Measurements from ENCODE around the gene MED15.
"Not testable (repeated sequence)": the region's sequence is repeated elsewhere in the genome, so short reads cannot be mapped to it uniquely, and the experiment has no call there.

Gene MED15
- total RNA-seq: 68.1 to 333 (median 190) reads per million in 9 experiments

GRCh38 chr22:20507253-20508066 lies at the start of gene MED15:
Gene MED15 (plus strand): TSS chr22:20507610. CDS start chr22:20507679, 69 bp downstream.
- ATAC-seq (replicated peaks) (peak; percentile 90), DNase-seq (peak; percentile 79 to 84 (median 82))
- Mint-ChIP-seq H3K36me3 (ENCODE audit: insufficient read depth) (peaks cover 34% of the 10 kb centered on the region), H3K9me3 (no peaks in the 10 kb centered on the region), H3K27me3 (no peaks in the 10 kb centered on the region), H3K4me1 (ENCODE audit: low read depth in 2 of 2) (peaks cover 48 to 52% of the 10 kb centered on the region in 2 donors), H3K27ac (peak within 1 kb of the TSS; percentile 94 to 97), H3K4me3 (peak within 1 kb of the TSS; percentile 94 to 96)

GRCh38 chr22:20458530-20459151 lies 48.8 kb upstream of the MED15 start:
- DNase-seq: no peak
- Mint-ChIP-seq H3K27ac (peak overlapping the region in 1 of 2 donors; percentile 66), H3K27me3 (no peaks in the 10 kb centered on the region), H3K36me3 (ENCODE audit: insufficient read depth) (peaks cover 27% of the 10 kb centered on the region), H3K9me3 (no peaks in the 10 kb centered on the region), H3K4me3 (no peak overlapping the region), H3K4me1 (ENCODE audit: low read depth in 2 of 2) (peaks cover 32 to 33% of the 10 kb centered on the region in 2 donors)
- no peak for ATAC-seq (replicated peaks)

GRCh38 chr22:20459152-20459542 lies 48.3 kb upstream of the MED15 start:
- DNase-seq (no peak), ATAC-seq (replicated peaks) (no peak)
- H3K36me3 Mint-ChIP-seq (ENCODE audit: insufficient read depth): peaks cover 27% of the 10 kb centered on the region
- H3K4me3 Mint-ChIP-seq: no peak overlapping the region
- no peak overlapping the region for H3K27ac Mint-ChIP-seq
- H3K9me3 Mint-ChIP-seq: no peaks in the 10 kb centered on the region
- peaks cover 37 to 38% of the 10 kb centered on the region in 2 donors for H3K4me1 Mint-ChIP-seq (ENCODE audit: low read depth in 2 of 2)
- no peaks in the 10 kb centered on the region for H3K27me3 Mint-ChIP-seq

GRCh38 chr22:20459862-20460261 lies 47.5 kb upstream of the MED15 start:
- H3K36me3 Mint-ChIP-seq (ENCODE audit: insufficient read depth): peaks cover 24% of the 10 kb centered on the region
- no peak for ATAC-seq (replicated peaks)
- peaks cover 43 to 44% of the 10 kb centered on the region in 2 donors for H3K4me1 Mint-ChIP-seq (ENCODE audit: low read depth in 2 of 2)
- no peaks in the 10 kb centered on the region for H3K9me3 Mint-ChIP-seq
- no peak for DNase-seq
- H3K27me3 Mint-ChIP-seq: no peaks in the 10 kb centered on the region
- no peak overlapping the region for H3K4me3 Mint-ChIP-seq
- no peak overlapping the region for H3K27ac Mint-ChIP-seq

GRCh38 chr22:20463324-20464095 lies 43.9 kb upstream of the MED15 start:
- Mint-ChIP-seq H3K27ac (peak overlapping the region; percentile 96 to 98), H3K36me3 (ENCODE audit: insufficient read depth) (peaks cover 20% of the 10 kb centered on the region), H3K9me3 (no peaks in the 10 kb centered on the region), H3K27me3 (no peaks in the 10 kb centered on the region), H3K4me3 (peak overlapping the region; percentile 58 to 70), H3K4me1 (ENCODE audit: low read depth in 2 of 2) (peaks cover 36 to 37% of the 10 kb centered on the region in 2 donors)
- DNase-seq (peak in 2 of 3 experiments; percentile 17 to 35), ATAC-seq (replicated peaks) (peak; percentile 76)

- Mint-ChIP-seq H3K36me3 (ENCODE audit: insufficient read depth) (peaks cover 16% of the 10 kb centered on the region), H3K27ac (peak overlapping the region; percentile 96 to 98), H3K27me3 (no peaks in the 10 kb centered on the region), H3K4me1 (ENCODE audit: low read depth in 2 of 2) (peaks cover 37 to 38% of the 10 kb centered on the region in 2 donors), H3K9me3 (no peaks in the 10 kb centered on the region), H3K4me3 (peak overlapping the region; percentile 58 to 70)
- ATAC-seq (replicated peaks): peak; percentile 83
- DNase-seq: peak; percentile 18 to 37 (median 29)
These were observed 43.3 kb upstream of the MED15 start for GRCh38 chr22:20464096-20464614.

- no peaks in the 10 kb centered on the region for H3K27me3 Mint-ChIP-seq
- peaks cover 33 to 34% of the 10 kb centered on the region in 2 donors for H3K4me1 Mint-ChIP-seq (ENCODE audit: low read depth in 2 of 2)
- no peak for DNase-seq
- peaks cover 14% of the 10 kb centered on the region for H3K36me3 Mint-ChIP-seq (ENCODE audit: insufficient read depth)
- ATAC-seq (replicated peaks): no peak
- peak overlapping the region; percentile 96 to 98 for H3K27ac Mint-ChIP-seq
- H3K4me3 Mint-ChIP-seq: peak overlapping the region; percentile 58 to 70
- no peaks in the 10 kb centered on the region for H3K9me3 Mint-ChIP-seq
These were observed 42.3 kb upstream of the MED15 start for GRCh38 chr22:20464912-20465758.

- Mint-ChIP-seq H3K4me1 (ENCODE audit: low read depth in 2 of 2) (peaks cover 34% of the 10 kb centered on the region in 2 donors), H3K27me3 (no peaks in the 10 kb centered on the region), H3K9me3 (no peaks in the 10 kb centered on the region), H3K27ac (peak overlapping the region; percentile 89 to 96), H3K4me3 (peak overlapping the region; percentile 14 to 33), H3K36me3 (ENCODE audit: insufficient read depth) (peaks cover 16% of the 10 kb centered on the region)
- DNase-seq (no peak), ATAC-seq (replicated peaks) (no peak)
These were observed 41.7 kb upstream of the MED15 start for GRCh38 chr22:20465759-20466077.

- Mint-ChIP-seq H3K9me3 (no peaks in the 10 kb centered on the region), H3K36me3 (ENCODE audit: insufficient read depth) (peaks cover 13% of the 10 kb centered on the region), H3K4me1 (ENCODE audit: low read depth in 2 of 2) (peaks cover 34 to 37% of the 10 kb centered on the region in 2 donors), H3K27ac (peak overlapping the region; percentile 89 to 96), H3K27me3 (no peaks in the 10 kb centered on the region), H3K4me3 (no peak overlapping the region)
- DNase-seq: no peak
- no peak for ATAC-seq (replicated peaks)
These were observed 40.6 kb upstream of the MED15 start for GRCh38 chr22:20466659-20467379.

GRCh38 chr22:20469110-20469868 lies 38.1 kb upstream of the MED15 start:
- DNase-seq (no peak), ATAC-seq (replicated peaks) (peak; percentile 62)
- H3K27ac Mint-ChIP-seq: peak overlapping the region; percentile 39 to 45
- no peaks in the 10 kb centered on the region for H3K27me3 Mint-ChIP-seq
- H3K36me3 Mint-ChIP-seq (ENCODE audit: insufficient read depth): peaks cover 11% of the 10 kb centered on the region
- H3K4me3 Mint-ChIP-seq: peak overlapping the region in 1 of 2 donors; percentile 16
- no peaks in the 10 kb centered on the region for H3K9me3 Mint-ChIP-seq
- peaks cover 14 to 22% of the 10 kb centered on the region in 2 donors for H3K4me1 Mint-ChIP-seq (ENCODE audit: low read depth in 2 of 2)

GRCh38 chr22:20470525-20470924 lies 36.9 kb upstream of the MED15 start:
- Mint-ChIP-seq H3K4me1 (ENCODE audit: low read depth in 2 of 2) (peaks cover 9 to 11% of the 10 kb centered on the region in 2 donors), H3K36me3 (ENCODE audit: insufficient read depth) (peaks cover 11% of the 10 kb centered on the region), H3K27ac (peak overlapping the region; percentile 44 to 46)
- not testable (repeated sequence) for H3K9me3 Mint-ChIP-seq; ATAC-seq (replicated peaks); H3K27me3 Mint-ChIP-seq; DNase-seq; H3K4me3 Mint-ChIP-seq

All from effector memory CD8-positive, alpha-beta T cell (primary cell).